ELF-1 (cell line): ENCODE measurements around the gene ESRP2.

ENCODE experiments used
- DNase-seq: peaks from one replicate; pipeline ENCODE4 v3.0.0-alpha.2; 2016; ENCODE audit warnings: low read depth, low spot score

The ESRP2 gene

DNA sequence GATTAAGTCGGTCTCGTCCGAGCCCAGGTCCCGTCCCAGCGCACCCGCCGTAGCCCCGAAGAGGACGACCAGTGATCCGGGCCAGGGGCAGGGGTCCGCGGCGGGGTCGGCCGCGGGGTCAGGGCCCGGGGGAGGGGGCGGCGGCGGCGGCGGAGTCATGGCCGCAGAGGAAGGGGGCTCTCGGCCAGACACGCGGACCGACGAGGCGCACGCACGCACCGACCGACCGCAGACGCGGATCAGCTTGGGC, at the start of gene ESRP2:
Gene ESRP2, minus strand, starts transcription at position 241 of the 250 bp plus-strand sequence. Its CDS starts 82 bp downstream, at position 159.
- DNase-seq: no peak

GRCh38 chr16:68285683-68286082, 49.8 kb upstream of the ESRP2 start:
- DNase-seq: no peak

GRCh38 chr16:68284847-68285246, 48.9 kb upstream of the ESRP2 start:
- DNase-seq: no peak

DNA sequence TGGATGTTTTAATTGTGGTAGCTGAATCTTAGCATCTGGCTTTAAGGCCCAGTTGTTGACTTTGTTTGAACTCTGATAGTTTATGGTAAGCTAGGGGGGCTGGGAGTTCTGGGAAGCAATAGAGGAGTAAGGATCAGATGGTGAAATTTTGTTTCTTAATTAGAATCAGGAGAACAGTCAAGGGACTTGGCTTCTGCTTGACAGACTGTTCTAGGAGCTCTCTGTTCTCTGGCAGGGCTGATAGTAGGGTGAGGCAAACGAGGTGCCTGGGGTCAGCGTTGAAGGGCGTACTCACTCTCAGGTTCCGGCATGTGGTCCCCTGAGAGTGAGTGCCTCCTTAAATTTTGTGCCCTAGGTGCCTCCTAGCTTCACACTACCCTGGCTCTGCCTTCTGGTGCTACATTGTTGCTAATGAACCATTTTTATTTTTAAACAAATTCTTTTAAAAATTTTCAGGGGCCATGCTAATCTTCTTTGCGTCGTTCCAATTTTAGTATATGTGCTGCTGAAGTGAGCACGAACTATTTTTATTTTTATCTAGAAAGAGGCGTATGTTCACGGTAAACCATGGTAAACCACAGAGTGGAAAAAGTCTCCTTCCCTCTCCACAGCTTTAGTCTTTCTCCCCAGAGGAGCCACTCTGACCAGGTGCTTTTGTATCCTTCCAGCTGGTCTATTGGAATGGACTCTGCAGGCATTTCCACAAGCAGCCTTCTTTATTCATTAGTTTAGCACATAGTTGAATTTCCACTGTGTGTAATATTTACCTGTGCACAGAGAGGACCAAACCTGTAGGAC, 48.1 kb upstream of the ESRP2 start:
- no peak for DNase-seq

GRCh38 chr16:68283346-68283745, 47.4 kb upstream of the ESRP2 start:
- no peak for DNase-seq

DNA sequence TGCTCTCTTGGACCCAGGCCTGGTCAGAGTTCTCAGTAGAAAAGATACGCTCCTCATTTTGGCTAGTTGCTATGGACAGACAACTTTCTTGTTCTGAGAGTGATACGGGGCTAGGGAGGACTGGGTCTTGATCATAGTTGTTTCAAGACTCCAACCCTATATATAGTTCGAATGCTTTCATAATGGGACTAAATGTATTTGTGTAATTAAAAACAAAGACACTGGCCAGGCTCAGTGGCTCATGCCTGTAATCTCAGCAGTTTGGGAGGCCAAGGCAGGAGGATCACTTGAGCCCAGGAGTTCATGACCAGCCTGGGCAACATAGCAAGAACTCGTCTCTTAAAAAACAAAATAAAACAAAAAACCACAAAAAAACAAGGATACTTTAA, 46.1 kb upstream of the ESRP2 start:
- DNase-seq: no peak

GRCh38 chr16:68281368-68282063, 45.6 kb upstream of the ESRP2 start:
- no peak for DNase-seq

GRCh38 chr16:68279726-68280558, 44.0 kb upstream of the ESRP2 start:
- no peak for DNase-seq

DNA sequence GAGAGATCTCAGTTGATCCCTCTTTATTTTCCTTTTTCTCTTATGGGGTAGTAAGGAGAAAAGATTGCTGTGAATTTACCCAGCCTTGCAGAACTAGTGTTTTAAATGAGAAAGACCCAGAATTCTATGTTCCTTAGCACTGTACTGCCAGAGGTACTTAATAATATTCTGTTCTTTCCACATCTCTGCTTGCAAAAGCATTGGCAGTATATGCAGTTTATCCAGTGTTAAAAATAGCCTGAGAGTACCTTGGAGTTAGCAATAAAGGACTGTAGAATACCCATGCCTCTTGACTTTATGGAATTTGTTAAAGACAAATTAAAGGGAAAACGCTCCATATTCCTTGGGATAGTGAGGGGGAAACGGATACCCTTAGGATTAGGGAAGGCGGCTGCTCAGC, 40.3 kb upstream of the ESRP2 start:
- no peak for DNase-seq

GRCh38 chr16:68275611-68276191, 39.8 kb upstream of the ESRP2 start:
- DNase-seq: no peak

DNA sequence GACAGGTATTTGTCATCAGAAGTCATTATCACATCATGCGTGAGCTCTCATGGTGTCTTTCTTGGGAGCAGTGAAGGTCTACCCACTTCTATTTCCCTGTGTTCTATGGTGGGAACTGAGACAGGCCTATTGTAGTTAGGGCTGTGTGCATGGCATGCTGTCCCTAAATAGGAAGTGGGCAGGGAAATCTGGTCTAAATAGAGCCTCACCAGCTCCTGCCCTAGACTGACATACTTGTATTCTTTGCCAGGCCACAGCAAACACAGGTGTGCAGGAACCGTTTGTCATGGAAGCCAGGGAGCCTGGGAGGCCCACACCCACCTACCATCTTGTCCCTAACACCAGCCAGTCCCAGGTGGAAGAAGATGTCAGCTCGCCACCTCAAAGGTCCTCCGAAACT, 38.5 kb upstream of the ESRP2 start:
- no peak for DNase-seq

GRCh38 chr16:68273896-68274295, 38.0 kb upstream of the ESRP2 start:
- DNase-seq: no peak

DNA sequence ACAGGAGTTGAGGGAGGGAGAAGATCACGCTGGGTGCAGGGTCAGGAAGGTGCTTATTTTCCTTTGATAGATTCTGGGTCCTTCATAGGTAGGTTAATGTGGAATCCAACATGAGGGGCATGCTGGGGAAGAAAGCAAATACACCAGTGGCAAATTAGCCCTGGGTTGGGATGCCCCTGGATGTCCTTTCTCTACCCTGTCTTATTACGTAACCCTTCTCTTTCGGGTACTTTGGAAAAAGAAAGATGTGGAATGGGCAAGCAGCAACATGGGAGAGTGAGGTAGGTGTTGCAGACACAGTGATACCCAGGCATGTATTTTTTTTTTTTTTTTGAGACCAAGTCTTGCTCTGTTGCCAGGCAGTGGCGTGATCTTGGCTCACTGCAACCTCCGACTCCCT, 37.5 kb upstream of the ESRP2 start:
- no peak for DNase-seq

GRCh38 chr16:68272507-68273209, 36.7 kb upstream of the ESRP2 start:
- no peak for DNase-seq

DNA sequence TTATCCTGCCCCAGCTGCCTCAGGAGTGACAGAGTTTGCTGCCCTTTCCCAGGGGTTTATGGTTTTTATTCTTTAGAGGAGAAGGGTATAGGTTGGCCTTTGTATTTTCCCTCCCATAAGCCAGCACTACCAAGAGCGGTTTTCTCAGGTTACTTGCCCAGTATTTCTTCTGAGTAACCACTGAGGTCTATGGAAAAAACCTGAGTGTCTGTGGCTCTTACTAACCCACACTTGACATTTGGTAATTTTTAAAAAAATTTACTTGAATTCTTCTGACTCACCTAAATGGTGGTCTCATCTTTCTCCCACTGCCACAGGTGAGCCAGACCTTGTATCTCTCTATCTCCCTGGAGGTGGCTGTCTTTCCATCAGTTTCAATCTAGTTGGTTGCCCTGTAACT, 34.4 kb upstream of the ESRP2 start:
- DNase-seq: no peak

DNA sequence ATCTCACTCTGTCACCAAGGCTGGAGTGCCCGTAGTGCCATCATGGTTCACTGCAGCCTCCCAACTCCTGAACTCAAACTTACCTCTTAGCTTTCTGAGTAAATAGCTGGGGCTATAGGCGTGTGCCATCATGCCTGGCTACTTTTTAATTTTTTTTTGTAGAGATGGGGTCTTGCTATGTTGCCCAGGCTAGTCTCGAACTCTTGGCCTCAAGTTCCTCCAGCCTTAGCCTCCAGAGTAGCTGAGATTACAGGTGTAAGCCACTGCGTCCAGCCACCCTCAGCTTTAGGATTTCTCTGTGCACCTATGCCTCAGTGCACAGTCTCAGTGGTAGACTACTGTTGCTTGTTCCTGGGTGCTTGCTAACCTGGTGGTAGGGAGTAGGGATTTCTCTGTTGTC, 33.9 kb upstream of the ESRP2 start:
- DNase-seq: no peak

DNA sequence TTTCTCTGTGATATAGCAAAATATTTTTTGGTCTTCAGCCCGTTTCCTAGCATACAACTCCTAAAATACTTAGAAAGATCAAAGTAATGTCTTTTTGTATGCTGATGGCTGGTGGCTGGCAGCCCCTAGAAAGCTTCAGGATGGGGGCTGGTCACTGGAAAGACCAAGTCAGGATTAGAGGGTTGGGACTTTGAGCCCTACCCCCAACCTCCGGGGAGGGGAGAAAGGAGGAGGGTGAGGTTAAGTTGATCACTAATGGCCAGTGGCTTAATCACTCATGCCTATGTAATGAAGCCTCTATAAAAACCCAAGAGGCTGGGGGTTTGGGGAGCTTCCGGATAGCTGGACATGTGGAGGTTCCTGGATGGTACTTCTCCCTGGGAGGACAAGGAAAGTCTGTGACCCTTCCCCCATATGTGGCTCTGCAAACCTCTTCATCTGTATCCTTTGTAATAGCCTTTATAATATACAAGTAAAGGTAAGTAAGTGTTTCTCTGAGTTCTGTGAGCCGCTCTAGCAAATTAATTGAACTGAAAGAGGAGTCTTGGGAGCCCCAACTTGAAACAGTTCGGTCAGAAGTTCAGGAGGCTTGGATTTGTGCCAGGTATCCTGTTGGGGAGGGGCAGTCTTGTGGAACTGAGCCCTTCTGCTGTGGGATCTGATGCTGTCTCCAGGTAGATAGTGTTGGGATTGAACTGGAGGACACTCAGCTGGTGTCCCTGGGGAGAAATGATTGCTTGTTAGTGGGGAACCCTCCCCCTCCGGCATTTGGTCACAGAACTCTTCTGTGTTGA, 31.9 kb upstream of the ESRP2 start:
- DNase-seq: peak; percentile 30

GRCh38 chr16:68265078-68265920, 29.4 kb upstream of the ESRP2 start:
- DNase-seq: peak; percentile 71

GRCh38 chr16:68264128-68265077, 28.5 kb upstream of the ESRP2 start, which contains the start of gene SLC7A6:
TSS of gene SLC7A6 (plus strand) at chr16:68264526. CDS start at chr16:68274727, 10,201 bp downstream.
- peak; percentile 75 for DNase-seq
